OCI-LY3 (cell line): ENCODE results near the gene LMNTD1.

Experiments used
- H2AFZ ChIP-seq: fragments of 200-600, 300-600 bp; shearing (Covaris generic); 2 replicates; pipeline ENCODE4 v1.6.0; 2014; ENCODE audit warnings: antibody characterized with exemption, low read depth, low read length
- H3K27ac ChIP-seq: fragments of 200-600, 300-600 bp; sonication (generic); 2 replicates; pipeline ENCODE4 v1.5.1; 2014; ENCODE audit warnings: mild to moderate bottlenecking, low read length, moderate library complexity, mixed read lengths
- H3K27me3 ChIP-seq: fragments of 200-600, 300-600 bp; sonication (generic); 2 replicates; pipeline ENCODE4 v1.6.1; 2014; ENCODE audit warnings: low read depth, low read length, mixed read lengths
- H3K36me3 ChIP-seq: fragments of 200-600, 300-600 bp; sonication (generic); replicated peaks from 2 replicates; pipeline ENCODE3; 2014; ENCODE audit warnings: low read depth, low read length, mixed read lengths
- H3K4me1 ChIP-seq: fragments of 300-600, 200-600 bp; sonication (generic); 2 replicates; pipeline ENCODE4 v1.6.1; 2014; ENCODE audit warnings: low read length, mixed read lengths
- H3K4me2 ChIP-seq: fragments of 200-600, 300-600 bp; sonication (generic); 2 replicates; pipeline ENCODE4 v1.6.1; 2014; ENCODE audit warnings: low read length, mixed read lengths
- H3K4me3 ChIP-seq: fragments of 300-600, 200-600 bp; sonication (generic); 2 replicates; pipeline ENCODE4 v1.5.1; 2014; ENCODE audit warnings: antibody characterized with exemption, mild to moderate bottlenecking, low read length, moderate library complexity
- H3K79me2 ChIP-seq: fragments of 300-600, 200-600 bp; shearing (Covaris generic); 2 replicates; pipeline ENCODE4 v1.6.1; 2014; ENCODE audit warnings: mild to moderate bottlenecking, low read length, mixed read lengths
- H3K9ac ChIP-seq: fragments of 300-600, 200-600 bp; shearing (Covaris generic); 2 replicates; pipeline ENCODE4 v1.6.0; 2014; ENCODE audit warnings: mild to moderate bottlenecking, low read length, moderate library complexity
- H3K9me3 ChIP-seq: fragments of 200-600, 300-600 bp; shearing (Covaris generic); 2 replicates; pipeline ENCODE4 v1.6.1; 2014; ENCODE audit warnings: low read length, mixed read lengths; ENCODE audit not compliant: insufficient read depth
- H4K20me1 ChIP-seq: fragments of 200-600, 300-600 bp; sonication (generic); 2 replicates; pipeline ENCODE4 v1.6.1; 2016; ENCODE audit warnings: low read length, mixed read lengths; ENCODE audit not compliant: insufficient read depth
- EZH2phosphoT487 ChIP-seq: fragments of 200-600 bp; shearing (Covaris generic); IDR thresholded peaks from 2 replicates; pipeline ENCODE4 v1.6.1; 2018; ENCODE audit warnings: antibody characterized with exemption, mixed run types, low read depth
- TF ChIP-seq, protein P1 (sequence below): fragments of 200-600, 300-600 bp; sonication (generic); IDR thresholded peaks from 2 replicates; pipeline ENCODE4 v1.5.1; 2014; ENCODE audit warnings: antibody characterized with exemption, low read length, low read depth

The LMNTD1 gene

DNA sequence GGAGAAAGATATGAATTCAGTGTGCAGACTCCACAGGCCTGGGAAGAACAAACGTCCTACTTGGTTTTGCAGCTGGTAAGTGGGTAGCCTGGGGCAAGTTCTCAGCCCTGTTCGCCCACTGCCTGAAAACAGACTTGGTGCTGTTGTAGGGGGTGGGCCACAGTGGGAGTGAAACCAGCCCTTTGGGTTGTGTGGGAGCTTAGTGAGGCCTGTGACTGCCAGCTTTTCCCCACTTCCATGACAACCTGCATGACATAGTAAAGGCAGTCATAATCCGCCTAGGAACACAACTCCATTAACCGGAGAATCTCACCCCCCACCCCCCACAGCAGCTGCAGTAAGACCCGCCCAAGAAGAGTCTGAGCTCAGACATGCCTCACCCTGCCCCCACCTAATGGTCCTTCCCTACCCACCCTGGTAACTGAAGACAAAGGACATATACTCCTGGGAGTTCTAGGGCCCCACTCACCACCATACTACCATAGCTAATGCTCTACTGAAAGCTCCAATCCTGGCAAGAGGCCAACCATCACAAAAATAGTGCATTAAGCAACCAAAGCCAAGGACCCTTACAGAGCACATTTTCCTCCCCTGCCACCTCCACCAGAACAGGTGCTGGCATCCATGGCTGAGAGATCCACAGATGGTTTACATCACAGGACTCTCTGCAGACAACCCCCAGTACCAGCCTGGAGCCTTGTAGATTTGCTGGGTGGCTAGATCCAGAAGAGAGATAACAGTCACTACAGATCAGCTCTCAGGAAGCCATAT lies 39.8 kb upstream of the LMNTD1 start:
- no peaks in the 10 kb centered on the region for H3K27me3 ChIP-seq
- no peak for TF ChIP-seq EZH2phosphoT487
- TF ChIP-seq, protein P1, sequence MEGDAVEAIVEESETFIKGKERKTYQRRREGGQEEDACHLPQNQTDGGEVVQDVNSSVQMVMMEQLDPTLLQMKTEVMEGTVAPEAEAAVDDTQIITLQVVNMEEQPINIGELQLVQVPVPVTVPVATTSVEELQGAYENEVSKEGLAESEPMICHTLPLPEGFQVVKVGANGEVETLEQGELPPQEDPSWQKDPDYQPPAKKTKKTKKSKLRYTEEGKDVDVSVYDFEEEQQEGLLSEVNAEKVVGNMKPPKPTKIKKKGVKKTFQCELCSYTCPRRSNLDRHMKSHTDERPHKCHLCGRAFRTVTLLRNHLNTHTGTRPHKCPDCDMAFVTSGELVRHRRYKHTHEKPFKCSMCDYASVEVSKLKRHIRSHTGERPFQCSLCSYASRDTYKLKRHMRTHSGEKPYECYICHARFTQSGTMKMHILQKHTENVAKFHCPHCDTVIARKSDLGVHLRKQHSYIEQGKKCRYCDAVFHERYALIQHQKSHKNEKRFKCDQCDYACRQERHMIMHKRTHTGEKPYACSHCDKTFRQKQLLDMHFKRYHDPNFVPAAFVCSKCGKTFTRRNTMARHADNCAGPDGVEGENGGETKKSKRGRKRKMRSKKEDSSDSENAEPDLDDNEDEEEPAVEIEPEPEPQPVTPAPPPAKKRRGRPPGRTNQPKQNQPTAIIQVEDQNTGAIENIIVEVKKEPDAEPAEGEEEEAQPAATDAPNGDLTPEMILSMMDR, result no peak
- no peak overlapping the region for H2AFZ ChIP-seq
- H3K9me3 ChIP-seq, result no peaks in the 10 kb centered on the region
- H3K36me3 ChIP-seq, result no peaks in the 10 kb centered on the region
- H3K9ac ChIP-seq, result no peak overlapping the region
- H3K27ac ChIP-seq, result no peak overlapping the region
- no peak overlapping the region for H3K4me3 ChIP-seq
- no peak overlapping the region for H3K4me2 ChIP-seq
- no peaks in the 10 kb centered on the region for H3K79me2 ChIP-seq
- H4K20me1 ChIP-seq, result no peaks in the 10 kb centered on the region
- no peaks in the 10 kb centered on the region for H3K4me1 ChIP-seq

DNA sequence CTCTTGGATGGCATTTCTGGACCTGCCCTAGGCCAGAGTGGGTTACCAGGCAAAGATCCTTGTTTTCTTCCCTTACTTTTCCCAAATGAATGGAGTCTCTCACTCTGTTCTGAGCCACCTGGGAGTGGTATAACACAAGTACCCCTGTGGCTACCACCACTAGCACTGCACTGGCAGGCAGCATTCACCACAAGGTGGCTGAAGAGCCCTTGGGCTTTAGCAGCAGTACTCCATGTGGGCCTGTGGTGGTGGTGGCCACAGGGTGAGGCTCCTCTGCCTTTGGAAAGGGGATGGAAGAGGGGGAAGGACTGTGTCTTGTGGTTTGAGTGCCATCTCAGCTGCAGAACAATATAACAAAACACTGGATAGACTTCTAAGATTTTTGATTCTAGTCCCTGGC lies 38.1 kb upstream of the LMNTD1 start:
- no peak for TF ChIP-seq EZH2phosphoT487
- TF ChIP-seq, protein P1, result peak; percentile 26
- no peak overlapping the region for H3K4me3 ChIP-seq
- H3K27ac ChIP-seq, result no peak overlapping the region
- no peaks in the 10 kb centered on the region for H3K27me3 ChIP-seq
- H3K4me2 ChIP-seq, result no peak overlapping the region
- H3K4me1 ChIP-seq, result no peaks in the 10 kb centered on the region
- H3K79me2 ChIP-seq, result no peaks in the 10 kb centered on the region
- no peaks in the 10 kb centered on the region for H3K36me3 ChIP-seq
- no peak overlapping the region for H2AFZ ChIP-seq
- H3K9ac ChIP-seq, result no peak overlapping the region
- no peaks in the 10 kb centered on the region for H3K9me3 ChIP-seq
- no peaks in the 10 kb centered on the region for H4K20me1 ChIP-seq

DNA sequence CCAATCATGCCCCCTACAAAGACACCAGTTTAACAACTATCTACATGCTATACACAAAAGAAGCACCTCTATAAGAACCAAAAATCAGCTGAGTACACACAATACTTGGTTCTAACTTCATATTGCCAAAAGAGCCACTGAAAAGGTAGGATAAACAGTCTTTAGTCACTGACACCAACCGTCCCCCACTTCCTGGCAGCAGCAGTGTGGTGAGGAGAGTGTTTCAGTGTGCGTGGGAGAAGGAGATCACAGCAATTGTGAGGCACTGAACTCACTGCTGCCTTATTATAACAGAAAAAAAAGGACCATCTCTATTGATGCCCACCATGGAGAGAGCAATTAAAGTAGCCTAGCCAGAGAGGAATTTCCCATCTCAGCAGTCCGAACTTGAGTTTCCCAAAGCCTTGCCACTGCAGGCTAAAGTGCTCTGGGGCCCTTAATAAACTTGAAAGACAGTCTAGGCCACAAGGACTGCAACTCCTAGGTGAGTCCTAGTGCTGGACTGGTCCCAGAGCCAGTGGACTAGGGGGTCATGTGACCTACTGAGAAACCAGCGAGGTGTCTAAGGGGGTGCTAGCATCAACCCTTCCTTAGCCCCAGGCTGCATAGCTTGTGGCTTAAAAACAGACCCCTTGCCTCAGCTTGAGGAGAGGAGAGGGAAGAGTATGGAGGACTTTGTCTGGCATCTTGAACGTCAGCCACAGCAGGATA lies 37.1 kb upstream of the LMNTD1 start:
- H3K4me2 ChIP-seq, result no peak overlapping the region
- no peak for TF ChIP-seq EZH2phosphoT487
- TF ChIP-seq, protein P1, result no peak
- no peak overlapping the region for H3K4me3 ChIP-seq
- no peak overlapping the region for H2AFZ ChIP-seq
- no peaks in the 10 kb centered on the region for H4K20me1 ChIP-seq
- H3K27ac ChIP-seq, result no peak overlapping the region
- H3K79me2 ChIP-seq, result no peaks in the 10 kb centered on the region
- no peaks in the 10 kb centered on the region for H3K27me3 ChIP-seq
- H3K36me3 ChIP-seq, result no peaks in the 10 kb centered on the region
- H3K9ac ChIP-seq, result no peak overlapping the region
- no peaks in the 10 kb centered on the region for H3K4me1 ChIP-seq
- H3K9me3 ChIP-seq, result no peaks in the 10 kb centered on the region

DNA sequence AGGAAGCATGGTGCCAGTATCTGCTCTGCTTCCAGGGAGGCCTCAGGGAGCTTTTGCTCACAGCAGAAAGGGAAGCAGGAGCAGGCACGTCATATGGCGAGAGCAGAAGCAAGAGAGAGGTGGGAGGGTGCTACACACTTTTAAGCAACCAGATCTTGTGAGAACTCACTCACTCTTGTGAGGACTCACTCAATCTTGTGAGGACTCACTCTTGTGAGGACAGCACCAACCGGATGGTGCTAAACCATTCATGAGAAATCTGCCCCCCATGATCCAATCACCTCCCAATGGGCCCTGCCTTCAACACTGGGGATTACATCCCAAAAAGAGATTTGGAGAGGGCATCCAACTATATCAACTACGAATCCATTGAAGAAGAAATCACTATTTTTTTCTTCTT lies 34.3 kb upstream of the LMNTD1 start:
- Histone ChIP-seq H4K20me1 (no peaks in the 10 kb centered on the region), H2AFZ (no peak overlapping the region), H3K9ac (no peak overlapping the region), H3K27ac (no peak overlapping the region), H3K27me3 (no peaks in the 10 kb centered on the region), H3K4me3 (no peak overlapping the region), H3K4me1 (no peaks in the 10 kb centered on the region), H3K9me3 (no peaks in the 10 kb centered on the region), H3K4me2 (no peak overlapping the region), H3K36me3 (no peaks in the 10 kb centered on the region), H3K79me2 (no peaks in the 10 kb centered on the region)
- no peak for TF ChIP-seq EZH2phosphoT487
- TF ChIP-seq, protein P1, result no peak
